CD4-positive, alpha-beta T cell treated with Interleukin-1 beta for 1 hour (primary cell): ENCODE measurements around the gene ANKRD24.
"Not testable (repeated sequence)": the region's sequence is repeated elsewhere in the genome, so short reads cannot be mapped to it uniquely, and the experiment has no call there.

Source experiments
- DNase-seq, 2 donors: peaks; one replicate each; pipeline ENCODE4 v3.0.0-alpha.2; 2020 to 2022

Gene ANKRD24

GRCh38 chr19:4233282-4233853 lies 50.9 kb downstream of the ANKRD24 start:
- DNase-seq = peak; percentile 42 to 63

GRCh38 chr19:4234142-4234861 lies 51.8 kb downstream of the ANKRD24 start:
- no peak for DNase-seq

- no peak for DNase-seq
Observed at GRCh38 chr19:4234862-4235201, 52.3 kb downstream of the ANKRD24 start.

GRCh38 chr19:4237510-4237909 lies 55.0 kb downstream of the ANKRD24 start:
- DNase-seq = not testable (repeated sequence)

GRCh38 chr19:4238831-4239230 lies 56.3 kb downstream of the ANKRD24 start:
- no peak for DNase-seq

- DNase-seq = no peak
Observed at GRCh38 chr19:4241824-4242430, 59.4 kb downstream of the ANKRD24 start.

GRCh38 chr19:4245938-4246337 lies 63.4 kb downstream of the ANKRD24 start:
- DNase-seq = not testable (repeated sequence)

GRCh38 chr19:4246767-4247593 lies 64.5 kb downstream of the ANKRD24 start, which contains the start of gene YJU2:
YJU2 (plus strand) TSS chr19:4247080; CDS start chr19:4247147, 67 bp downstream.
- DNase-seq = peak; percentile 99

- DNase-seq = no peak
Observed at GRCh38 chr19:4256563-4256962, 74.1 kb downstream of the ANKRD24 start.

GRCh38 chr19:4257025-4257424 lies 74.5 kb downstream of the ANKRD24 start:
- no peak for DNase-seq

GRCh38 chr19:4258181-4258580 lies 75.7 kb downstream of the ANKRD24 start:
- no peak for DNase-seq

GRCh38 chr19:4260613-4261191 lies 78.2 kb downstream of the ANKRD24 start:
- no peak for DNase-seq

- DNase-seq = peak in 1 of 2 donors; percentile 20
Observed at GRCh38 chr19:4264812-4265211, 82.3 kb downstream of the ANKRD24 start.

GRCh38 chr19:4266253-4267000 lies 83.9 kb downstream of the ANKRD24 start:
- DNase-seq = no peak

GRCh38 chr19:4267101-4267900 lies 84.8 kb downstream of the ANKRD24 start:
- peak; percentile 49 to 53 for DNase-seq

- no peak for DNase-seq
Observed at GRCh38 chr19:4267901-4268815, 85.7 kb downstream of the ANKRD24 start.

- DNase-seq = no peak
Observed at GRCh38 chr19:4268816-4269430, 86.4 kb downstream of the ANKRD24 start.

GRCh38 chr19:4272894-4273293 lies 90.4 kb downstream of the ANKRD24 start:
- DNase-seq = no peak

- DNase-seq = not testable (repeated sequence)
Observed at GRCh38 chr19:4274321-4274686, 91.8 kb downstream of the ANKRD24 start.
